ENCODE results near the gene HDAC4. TPM values are rescaled to one million over a fixed set of nuclear protein-coding genes. Genes with fewer than 3 reads are reported as not detected.

HDAC4 gene
- total RNA-seq, 1 donor from 2014 or later: 33.9 TPM

DNA sequence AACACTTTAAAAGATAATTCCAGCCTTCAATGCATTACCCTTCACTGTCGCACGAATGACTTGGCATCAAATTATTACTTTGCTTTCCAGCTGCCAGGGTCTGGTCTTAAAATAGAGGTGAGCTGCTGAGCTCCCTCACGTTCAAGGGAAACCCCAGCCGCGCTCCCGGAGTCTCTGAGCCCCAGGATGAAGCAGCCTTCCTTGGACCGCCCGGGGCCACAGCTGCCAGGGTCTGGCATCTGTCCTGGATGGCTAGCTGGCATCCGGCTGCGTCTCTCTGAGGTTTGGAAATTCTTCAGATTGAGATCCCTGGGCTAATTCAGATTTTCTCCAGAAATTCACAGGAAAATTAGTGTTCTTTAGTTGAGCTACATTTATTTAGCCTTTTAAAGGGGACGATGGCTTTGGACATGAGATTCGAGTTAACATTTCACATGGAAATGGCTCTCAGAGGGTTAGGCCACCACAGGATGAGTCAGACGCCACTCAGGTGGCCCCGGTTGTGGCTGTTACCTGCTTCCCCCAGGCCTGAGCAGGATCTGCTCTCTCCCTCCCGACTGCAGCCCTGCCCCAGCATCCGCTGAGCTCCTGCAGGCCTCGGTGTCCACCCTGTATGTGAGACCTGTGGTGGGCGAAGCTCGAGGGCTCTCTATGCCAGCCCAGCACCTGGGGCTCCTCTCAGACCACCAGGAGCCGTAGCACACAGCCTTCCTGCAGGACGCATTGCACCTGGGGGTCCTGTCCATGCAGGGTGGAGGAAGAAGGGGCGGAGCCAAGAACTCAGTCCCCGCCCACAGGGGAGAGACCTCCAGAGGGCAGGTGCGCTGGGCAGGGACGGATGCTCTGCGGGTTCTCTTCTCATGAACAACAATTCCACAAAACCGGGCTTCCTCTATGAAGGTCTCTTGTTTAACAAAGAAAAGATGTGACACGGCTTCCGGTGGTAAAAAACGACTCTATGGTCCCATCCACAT is 297.4 kb downstream of the HDAC4 start:
- no peak for ATAC-seq

DNA sequence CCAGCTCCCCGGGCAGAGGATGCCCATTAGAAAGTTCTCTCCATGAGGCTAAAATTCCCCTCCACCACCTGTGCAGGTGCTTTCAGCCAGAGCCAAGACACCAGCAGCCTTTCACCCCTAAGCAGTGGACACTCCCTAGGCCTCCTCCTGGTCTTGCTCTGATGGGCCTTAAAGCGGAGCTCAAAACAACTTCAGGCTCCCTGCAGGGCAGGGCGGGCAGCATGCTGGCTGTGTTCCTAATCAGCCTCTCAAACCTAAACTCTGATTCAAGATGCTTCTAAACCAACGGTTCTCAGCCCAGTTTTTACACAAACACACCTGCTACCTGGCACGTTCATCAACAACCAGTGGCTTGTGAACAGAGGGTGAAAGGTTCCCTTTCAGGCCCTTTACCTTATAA is 298.6 kb downstream of the HDAC4 start:
- no peak for ATAC-seq

DNA sequence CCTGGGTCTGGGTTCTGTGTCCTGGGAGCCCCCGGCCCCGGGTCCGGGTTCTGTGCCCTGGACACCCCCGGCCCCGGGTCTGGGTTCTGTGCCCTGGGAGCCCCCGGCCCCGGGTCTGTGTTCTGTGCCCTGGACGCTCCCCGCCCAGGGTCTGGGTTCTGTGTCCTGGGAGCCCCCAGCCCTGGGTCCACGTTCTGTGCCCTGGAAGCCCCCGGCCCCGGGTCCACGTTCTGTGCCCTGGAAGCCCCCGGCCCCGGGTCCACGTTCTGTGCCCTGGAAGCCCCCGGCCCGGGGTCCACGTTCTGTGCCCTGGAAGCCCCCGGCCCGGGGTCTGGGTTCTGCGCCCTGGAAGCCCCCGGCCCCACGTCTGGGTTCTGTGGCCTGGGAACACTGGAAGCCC is 299.0 kb downstream of the HDAC4 start:
- ATAC-seq: no peak

DNA sequence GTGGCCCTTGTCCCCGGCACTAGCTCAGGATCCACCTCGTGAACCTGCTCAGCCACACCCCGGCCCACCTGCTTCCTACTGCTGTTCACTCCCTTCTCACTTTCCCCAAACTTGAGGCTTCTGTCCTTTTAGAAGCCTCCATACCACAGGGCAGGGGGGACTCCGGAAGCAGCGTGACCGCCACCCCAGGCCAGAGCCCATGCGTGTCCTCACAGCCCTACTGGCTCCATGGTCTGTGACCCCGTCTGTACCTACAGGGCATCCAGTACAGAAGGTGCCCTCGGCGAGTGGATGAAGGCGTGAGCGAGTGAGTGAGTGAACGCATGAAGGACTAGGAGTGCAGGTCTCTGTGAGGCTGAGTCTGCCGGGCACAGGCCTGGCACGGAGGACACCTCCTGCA is 299.7 kb downstream of the HDAC4 start:
- no peak for ATAC-seq

DNA sequence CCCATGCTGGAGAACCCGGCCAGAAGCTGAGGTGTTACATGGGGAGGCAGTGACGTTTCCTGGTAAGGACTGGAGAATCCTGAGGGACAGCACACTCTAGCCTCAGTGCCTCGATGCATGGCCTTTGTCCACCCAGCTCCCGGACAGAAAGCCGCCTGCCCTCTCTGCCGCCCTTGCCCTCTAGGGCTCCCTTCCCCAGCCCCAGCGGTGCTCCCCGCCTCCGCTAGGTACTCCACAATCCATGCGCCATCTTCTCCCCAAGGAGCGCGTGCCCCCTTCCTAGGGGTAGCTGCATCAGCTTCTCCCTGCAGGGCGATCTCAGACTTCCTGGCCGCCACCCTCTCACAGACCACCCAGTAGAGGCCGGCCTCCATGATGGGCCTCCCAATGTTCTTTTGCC is 301.3 kb downstream of the HDAC4 start:
- no peak for ATAC-seq

DNA sequence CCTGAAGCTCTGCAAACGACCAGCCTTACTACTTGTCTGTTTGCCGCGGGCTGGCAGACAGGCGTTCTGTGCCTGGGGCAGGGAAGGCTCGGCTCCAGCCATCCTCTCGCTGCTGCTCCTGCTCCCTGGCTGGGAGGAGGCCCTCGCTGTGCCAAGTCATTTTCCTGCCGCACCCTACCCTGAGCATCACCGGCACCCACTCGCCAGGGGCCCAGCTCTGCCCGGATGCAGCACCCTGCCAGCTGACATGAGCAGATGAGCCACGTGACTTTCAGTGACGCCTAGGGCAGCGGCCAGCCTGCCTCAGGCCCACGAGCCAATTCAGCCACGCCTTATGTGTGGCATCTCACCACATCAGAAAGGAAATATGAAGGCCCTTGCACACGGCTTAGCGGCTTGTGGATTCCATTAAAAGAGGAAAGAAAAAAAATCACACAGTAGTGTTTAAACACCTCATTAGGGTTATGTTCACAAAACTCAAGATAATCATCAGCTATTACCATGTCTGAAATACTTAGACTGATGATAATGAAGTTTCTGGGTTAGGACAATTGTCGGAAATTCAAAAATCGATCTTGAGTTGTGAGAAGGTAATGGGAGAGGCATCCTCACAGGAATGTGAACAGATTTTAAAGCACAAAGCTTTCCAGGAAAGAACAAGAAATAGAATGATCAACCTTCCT is 302.4 kb downstream of the HDAC4 start:
- ATAC-seq: peak; percentile 82

DNA sequence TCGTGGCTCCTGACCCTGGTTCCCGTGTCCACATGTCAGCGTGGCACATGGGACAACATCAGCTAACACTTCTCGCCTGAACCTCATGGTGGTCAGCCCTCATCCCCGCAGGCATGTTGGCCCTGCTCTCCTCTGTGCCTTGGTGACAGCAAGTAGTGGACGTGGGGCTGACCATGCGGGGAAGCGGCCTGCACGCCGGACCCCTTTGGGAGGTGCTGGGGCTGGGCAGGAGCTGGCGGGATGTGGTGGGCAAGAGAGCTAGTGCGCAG is 303.5 kb downstream of the HDAC4 start:
- ATAC-seq: no peak

DNA sequence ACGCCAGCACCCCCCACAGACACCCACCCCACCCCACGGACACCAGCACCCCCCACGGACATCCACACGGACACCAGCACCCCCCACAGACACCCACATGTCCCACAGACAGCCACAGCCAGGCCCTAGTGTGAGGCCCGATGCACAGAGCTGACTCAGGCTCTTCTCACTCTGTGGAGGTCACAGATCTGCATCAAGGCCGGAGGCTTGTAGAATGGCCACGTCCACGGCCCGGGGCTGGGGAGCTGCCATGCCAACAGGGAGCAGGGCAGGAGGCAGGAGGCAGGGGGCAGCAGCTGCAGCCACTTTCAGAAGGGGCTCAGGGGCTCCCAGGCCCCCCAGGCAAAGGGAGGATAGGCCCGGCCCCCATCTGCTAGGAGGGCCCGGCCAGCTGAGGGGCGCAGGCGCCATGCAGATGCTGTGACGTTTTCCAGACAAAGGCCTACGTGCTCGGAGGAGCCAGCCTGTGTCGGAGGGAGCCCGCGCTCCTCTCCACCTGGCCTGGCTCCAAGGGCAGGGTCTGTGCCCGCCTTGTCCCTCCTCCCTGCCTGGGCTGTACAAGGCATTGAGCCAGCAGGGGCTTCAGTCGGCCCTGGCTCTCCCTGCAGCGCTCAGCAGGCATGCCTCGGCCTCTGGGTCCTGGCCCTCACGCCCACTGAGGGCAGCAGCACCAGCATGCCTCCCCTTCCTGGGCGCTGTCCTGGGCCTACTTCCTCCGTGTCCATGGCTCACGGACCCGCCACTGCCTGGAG is 304.0 kb downstream of the HDAC4 start:
- no peak for ATAC-seq

DNA sequence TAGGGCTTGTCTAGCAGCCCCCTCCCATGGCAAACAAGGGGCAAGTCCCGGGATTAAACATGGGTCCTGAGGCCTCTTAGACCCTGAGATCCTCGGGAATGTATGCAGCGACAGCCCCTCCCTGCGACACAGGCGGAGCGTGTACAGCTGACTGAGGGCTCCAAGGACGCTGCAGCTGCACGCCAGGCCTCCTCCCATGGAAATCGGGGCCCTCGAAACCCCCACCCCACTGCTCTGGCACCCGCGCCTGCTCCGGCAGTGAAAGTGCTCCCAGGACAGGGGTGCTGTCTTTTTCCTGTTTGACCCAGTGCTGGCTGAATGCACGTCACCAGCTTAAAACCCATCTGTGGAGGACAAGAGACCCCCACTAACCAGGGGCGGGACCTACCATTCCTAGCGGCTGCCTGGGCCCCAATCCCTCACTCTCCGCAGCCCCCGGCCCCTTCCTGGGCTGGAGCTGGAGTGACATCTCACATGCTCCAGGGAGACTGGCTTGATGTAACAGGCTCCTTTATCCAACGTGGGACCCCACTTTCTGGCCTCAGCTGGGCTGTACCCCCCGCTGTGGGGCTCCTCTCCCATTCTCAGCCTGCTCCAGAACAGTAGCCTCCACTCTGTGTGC is 305.2 kb downstream of the HDAC4 start:
- ATAC-seq: no peak

DNA sequence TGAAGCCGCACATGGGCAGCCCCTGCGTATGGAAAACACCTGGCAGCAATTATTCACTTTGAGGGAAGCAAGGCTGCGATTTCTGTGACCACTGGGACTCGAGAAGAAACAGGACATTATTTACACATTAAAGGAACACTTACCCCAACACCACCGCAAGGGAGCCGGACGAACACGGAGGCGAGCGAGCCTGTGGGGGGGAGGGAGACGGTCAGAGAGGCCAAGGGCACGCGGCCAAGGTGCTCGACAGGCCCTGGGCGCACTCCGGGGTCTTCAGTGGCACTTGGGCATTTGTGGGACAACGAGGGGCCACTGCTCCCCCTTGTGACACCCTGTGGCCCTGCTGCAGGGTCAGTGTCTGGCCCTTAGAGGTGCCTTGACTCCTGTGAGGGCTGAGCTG is 306.0 kb downstream of the HDAC4 start:
- no peak for ATAC-seq

DNA sequence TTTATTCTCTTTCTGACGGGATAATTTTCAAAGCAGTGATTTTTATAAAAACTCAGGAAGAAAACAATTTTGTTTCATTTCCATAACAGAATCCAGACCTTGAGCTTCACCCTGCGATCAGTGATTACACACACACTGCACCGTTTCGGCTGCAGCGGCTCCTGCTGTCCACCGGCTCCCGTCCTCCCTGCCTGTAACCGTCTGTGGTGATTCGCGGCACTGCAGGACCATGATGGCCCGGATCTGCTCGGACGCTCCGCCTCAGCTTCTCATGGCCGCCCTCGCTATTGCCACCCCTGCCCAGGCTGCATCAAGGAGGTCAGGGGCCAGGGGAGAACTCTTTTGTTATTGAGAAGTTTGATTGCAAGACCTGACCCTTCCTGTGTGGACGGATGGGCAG is 306.9 kb downstream of the HDAC4 start:
- no peak for ATAC-seq

DNA sequence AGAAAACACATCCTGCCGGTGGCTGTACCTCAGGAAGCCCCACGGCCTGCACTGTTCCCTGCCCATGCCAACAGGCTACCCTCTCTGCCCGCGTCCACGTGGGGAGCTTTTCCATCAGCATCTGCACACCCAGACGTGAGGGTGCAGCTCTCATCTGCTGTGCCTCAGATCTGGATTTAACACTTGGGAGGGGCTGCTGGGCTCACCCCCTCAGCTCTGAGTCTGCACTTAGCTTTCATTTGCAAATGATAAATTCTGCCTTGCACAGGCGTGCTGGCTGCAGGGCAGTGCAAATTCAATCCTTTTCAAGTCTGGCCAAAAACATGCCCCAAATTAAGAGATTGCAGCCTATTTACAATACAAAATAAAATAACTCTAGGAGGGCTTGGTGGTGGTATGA is 307.3 kb downstream of the HDAC4 start:
- ATAC-seq: no peak

DNA sequence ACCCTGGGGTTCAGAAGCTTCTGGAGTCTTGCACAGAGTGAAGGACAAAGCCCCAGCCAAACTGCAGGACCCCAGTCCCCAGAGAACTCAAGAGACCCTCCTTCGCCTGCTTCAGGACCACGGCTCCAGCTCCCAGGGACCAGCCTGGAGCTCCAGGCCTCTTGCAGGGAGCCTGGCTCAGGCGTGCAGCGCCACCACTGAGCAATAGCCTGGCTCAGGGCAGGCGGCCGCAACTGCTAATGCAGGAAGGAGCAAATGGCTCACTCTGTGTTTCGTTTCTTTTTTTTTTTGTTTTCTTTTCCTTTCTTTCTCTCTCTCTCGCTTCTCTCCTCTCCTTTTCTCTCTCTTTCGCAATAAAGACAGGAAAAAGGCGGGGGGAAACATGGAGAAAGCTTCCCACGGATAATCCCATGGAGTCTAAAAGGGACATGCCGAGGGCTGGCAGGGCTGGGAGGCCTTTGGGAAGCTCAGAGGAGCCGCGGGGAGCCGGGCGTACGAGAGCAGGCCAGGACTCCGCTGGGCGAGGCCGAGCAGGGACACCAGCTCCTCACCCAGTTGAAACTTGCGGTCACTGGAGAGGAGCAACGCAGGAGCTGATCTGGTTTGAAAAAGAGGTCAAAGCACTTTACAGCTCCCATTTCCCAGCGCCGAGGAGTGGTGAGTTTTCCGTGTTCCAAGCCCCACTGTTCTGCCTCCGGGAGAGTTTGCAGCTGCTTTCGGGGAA is 308.1 kb downstream of the HDAC4 start:
- no peak for ATAC-seq

DNA sequence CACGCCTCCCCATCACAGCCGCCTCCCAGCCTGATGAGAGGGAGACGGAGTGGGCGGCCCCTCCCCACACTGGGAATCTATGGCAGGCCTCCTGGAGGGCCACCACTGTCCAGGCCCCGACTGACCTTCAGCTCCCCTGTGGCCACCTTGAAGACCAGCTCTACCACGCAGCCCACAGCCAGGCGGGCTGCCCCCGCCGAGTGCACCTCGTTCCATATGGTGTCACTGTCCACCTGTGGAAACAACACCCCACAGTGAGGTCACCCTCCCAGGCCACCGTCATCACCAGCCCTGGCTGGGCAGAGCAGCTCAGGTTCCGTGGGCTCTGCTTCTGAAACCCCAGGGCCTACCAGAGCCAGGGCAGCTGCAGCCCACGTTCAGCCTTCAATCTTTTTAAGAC is 310.9 kb downstream of the HDAC4 start:
- no peak for ATAC-seq

DNA sequence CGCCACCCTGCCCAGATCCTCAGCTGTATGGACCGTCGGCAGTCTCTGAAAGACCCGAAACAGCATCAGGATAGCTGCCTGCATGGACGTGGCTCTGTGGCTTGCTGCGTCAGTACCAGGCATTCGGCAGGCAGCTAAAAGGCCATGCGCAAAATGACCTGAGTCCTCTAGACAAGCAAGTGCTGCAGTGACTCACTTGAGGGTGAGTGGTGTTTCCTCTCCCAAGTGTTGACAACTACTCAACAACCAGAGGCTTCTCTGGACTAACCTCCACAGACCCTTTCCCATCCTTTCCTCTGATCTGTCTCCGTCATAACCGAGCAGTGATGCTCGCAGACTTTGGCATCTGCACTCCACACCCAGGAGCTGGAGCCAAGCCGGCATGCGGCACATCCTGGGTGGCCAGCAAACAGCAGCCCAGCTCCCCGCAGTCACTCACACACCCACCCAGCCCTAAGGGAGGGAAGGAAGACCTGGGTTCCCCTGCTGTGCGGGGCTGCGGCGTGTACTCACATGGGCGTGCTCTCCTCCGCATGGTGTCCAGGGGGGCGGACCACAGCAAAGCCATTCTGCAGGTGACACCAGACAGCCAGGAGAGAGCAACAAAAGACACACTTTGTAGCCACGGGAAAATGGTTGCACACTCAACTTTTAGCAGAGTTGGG is 313.6 kb downstream of the HDAC4 start:
- no peak for ATAC-seq

DNA sequence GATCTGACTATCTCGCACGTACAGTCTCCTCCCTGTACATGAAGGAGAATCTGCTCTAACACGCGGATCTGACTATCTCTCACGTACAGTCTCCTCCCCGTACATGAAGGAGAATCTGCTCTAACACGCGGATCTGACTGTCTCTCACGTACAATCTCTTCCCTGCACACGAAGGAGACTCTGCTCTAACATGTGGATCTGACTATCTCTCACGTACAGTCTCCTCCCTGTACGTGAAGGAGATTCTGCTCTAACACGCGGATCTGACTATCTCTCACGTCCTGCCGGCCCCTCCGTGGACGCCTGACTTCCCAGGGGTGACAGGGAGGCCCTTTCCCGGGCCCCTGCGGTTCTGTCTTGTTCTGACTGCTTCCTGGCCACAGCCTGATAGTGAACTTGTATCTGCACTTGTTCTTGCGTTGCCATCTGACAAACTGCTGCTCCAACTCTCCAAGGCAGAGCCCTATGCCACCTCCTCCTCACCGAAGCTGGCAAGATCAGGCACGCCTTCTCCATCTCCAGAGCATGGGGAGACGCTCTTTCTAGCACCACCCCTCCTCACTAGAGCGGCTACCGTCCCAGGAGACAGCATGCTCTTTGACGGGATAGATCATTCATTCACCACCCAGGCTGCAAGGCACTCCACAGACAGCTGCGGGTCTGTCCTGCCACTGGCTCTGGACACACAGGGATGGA is 314.3 kb downstream of the HDAC4 start:
- ATAC-seq: no peak

DNA sequence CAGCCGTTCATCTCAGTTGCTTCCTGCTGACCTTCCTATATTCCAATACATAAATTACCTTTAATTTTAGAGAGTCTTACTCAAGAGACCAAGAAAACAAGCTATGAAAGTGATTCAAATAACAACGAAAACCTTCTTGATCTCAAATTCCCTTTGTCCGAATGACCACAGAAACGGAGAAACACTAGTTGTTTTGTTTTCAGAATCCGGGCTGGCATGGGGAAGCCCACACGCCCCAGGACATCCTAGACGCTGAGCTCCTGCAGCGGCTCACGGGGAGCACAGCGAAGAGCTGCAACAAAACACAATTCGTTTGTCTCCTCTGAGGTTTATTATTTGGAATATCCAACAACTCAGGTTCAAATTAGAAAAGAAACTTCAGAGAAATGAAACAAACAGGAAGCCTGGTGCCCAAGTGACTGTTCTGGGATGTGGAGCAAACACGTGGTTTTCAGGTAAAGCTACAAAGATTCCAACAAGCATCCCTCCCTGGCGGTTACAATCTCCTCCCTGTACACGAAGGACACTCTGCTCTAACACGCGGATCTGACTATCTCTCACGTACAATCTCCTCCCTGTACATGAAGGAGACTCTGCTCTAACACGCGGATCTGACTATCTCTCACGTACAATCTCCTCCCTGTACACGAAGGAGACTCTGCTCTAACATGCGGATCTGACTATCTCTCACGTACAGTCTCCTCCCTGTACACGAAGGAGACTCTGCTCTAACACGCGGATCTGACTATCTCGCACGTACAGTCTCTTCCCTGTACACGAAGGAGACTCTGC is 315.4 kb downstream of the HDAC4 start:
- ATAC-seq: no peak

DNA sequence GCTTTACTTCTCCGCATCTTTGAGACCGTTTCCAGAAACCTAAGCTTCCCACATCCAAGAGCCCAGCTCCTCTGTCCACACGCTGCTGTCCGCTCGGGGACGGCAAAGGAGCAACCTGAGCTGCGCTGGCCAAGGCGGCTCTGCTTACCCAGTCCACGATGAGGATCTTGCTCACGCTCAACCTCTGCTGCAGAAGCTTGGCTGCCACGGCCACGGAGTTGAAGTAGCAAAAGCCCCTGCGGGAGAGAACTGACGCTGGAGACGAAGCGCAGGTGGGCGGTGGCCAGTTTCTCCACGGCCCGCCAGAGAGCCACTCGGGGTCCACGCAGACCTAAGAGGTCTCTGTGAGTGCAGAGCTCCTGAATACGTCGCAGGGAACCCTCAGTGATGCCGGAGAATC is 316.8 kb downstream of the HDAC4 start:
- ATAC-seq: no peak

DNA sequence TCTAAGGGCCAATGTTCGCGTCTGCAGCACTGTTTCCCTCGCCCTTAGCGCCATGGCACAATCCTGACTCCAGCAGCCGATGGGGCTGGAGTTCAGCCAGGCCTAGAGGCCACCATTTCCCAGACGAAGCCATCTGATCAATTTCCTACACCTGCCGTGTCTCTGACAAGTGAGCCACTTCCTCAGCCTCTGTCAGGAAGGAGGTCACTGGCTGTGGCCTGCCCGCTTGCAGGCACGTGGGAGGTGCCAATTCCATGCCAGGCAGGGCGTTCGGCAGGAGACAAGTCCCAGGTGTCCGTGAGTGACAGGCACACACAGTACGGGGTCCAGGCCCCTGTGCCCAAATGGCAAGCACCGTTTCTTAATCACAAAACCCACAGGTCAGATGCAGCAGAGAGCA is 318.4 kb downstream of the HDAC4 start:
- ATAC-seq: no peak

DNA sequence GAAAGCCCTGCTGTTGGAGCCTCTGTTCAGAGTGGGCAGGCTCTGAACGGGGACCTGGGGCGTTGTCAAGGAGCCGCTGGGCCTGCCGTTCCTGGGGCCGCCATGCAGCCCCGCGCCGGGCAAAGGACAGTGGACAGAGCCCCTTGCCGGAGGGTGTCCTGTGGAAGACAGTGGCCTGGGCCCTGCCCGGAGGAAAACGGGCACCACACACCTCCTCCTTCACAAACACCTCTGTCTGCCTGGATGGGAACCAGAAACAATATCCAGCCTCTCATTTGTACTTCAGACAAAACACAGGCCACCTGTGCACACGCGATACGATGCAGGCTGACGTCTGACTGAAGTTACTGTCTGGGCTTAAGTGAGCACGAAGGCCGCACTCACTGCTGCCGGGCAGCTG is 319.2 kb downstream of the HDAC4 start:
- ATAC-seq: no peak
